Ascending aorta (tissue), 2 donors: ENCODE measurements around the gene ICA1L. TPM values are rescaled to one million over a fixed set of nuclear protein-coding genes. Genes with fewer than 3 reads are reported as not detected.

Experiments
- DNase-seq, 2 donors: peaks; one replicate each; pipeline ENCODE4 v3.0.0-alpha.2; 2019; ENCODE audit warnings: low spot score in 2 of 2
- H3K27ac ChIP-seq, 2 donors: fragments of 200-600 bp; sonication (generic); one replicate each; pipeline ENCODE4 v1.5.1; 2016 to 2017; ENCODE audit warnings: mild to moderate bottlenecking in 1 of 2
- H3K27me3 ChIP-seq: fragments of 200-600 bp; sonication (generic); one replicate; pipeline ENCODE4 v1.5.1; 2017
- H3K36me3 ChIP-seq, 2 donors: fragments of 200-600 bp; sonication (generic); one replicate each; pipeline ENCODE4 v1.5.1; 2016
- H3K4me1 ChIP-seq, 2 donors: fragments of 200-600 bp; sonication (generic); one replicate each; pipeline ENCODE4 v1.5.1; 2016 to 2017; ENCODE audit warnings: mild to moderate bottlenecking in 1 of 2
- H3K4me3 ChIP-seq, 2 donors: fragments of 200-600 bp; sonication (generic); one replicate each; pipeline ENCODE4 v1.5.1; 2016 to 2017; ENCODE audit warnings: mild to moderate bottlenecking in 1 of 2
- H3K9me3 ChIP-seq, 2 donors: fragments of 200-600 bp; sonication (generic); one replicate each; pipeline ENCODE4 v1.5.1; 2016
- CTCF ChIP-seq, 3 experiments: fragments of 200-600 bp in 2 of 3; fragments of 450-650 bp in 1 of 3; sonication (generic) in 2 of 3; IDR thresholded peaks; one replicate each; pipeline ENCODE4 v1.5.1; 2016 to 2019; ENCODE audit warnings: antibody characterized with exemption in 3 of 3, mild to moderate bottlenecking in 1 of 3, moderate library complexity in 1 of 3
- intact Hi-C: fragments of 100-400 bp; cut with DNase I; formaldehyde crosslinking; loops from one replicate; pipeline ENCODE4 v1.15.1; 2023
- total RNA-seq: library from RNA; depleted of rRNA; stranded (reverse); fragments of >200 nt; gene quantifications from one replicate; pipeline ENCODE4 v1.1.0, GENCODE V29; 2016

ICA1L gene
- total RNA-seq, 1 donor from 2014 or later, result 0.43 TPM

- intact Hi-C loops, result no loop called here
- peaks cover 1 to 10% of the 10 kb centered on the region in 2 donors for H3K36me3 ChIP-seq
- H3K9me3 ChIP-seq, result no peaks in the 10 kb centered on the region
- no peak overlapping the region for H3K27ac ChIP-seq
- H3K4me1 ChIP-seq, result no peaks in the 10 kb centered on the region
- TF ChIP-seq CTCF (IDR thresholded peaks at IDR 0.05), result no peak
- no peaks in the 10 kb centered on the region for H3K27me3 ChIP-seq
- no peak for DNase-seq
- H3K4me3 ChIP-seq, result no peak overlapping the region
Observed at GRCh38 chr2:202764991-202765390, 106.6 kb downstream of the ICA1L start.

GRCh38 chr2:202763916-202764315 lies 107.7 kb downstream of the ICA1L start:
- peaks cover 6 to 18% of the 10 kb centered on the region in 2 donors for H3K36me3 ChIP-seq
- no peaks in the 10 kb centered on the region for H3K9me3 ChIP-seq
- H3K4me3 ChIP-seq, result no peak overlapping the region
- H3K4me1 ChIP-seq, result no peaks in the 10 kb centered on the region
- DNase-seq, result no peak
- intact Hi-C loops, result no loop called here
- no peak overlapping the region for H3K27ac ChIP-seq
- no peak for TF ChIP-seq CTCF (IDR thresholded peaks at IDR 0.05)
- H3K27me3 ChIP-seq, result no peaks in the 10 kb centered on the region

- no peak for TF ChIP-seq CTCF (IDR thresholded peaks at IDR 0.05)
- no peaks in the 10 kb centered on the region for H3K4me1 ChIP-seq
- H3K27ac ChIP-seq, result no peak overlapping the region
- peaks cover 6 to 24% of the 10 kb centered on the region in 2 donors for H3K36me3 ChIP-seq
- no peak for DNase-seq
- intact Hi-C loops, result no loop called here
- no peak overlapping the region for H3K4me3 ChIP-seq
- no peaks in the 10 kb centered on the region for H3K9me3 ChIP-seq
- no peaks in the 10 kb centered on the region for H3K27me3 ChIP-seq
Observed at GRCh38 chr2:202762556-202762955, 109.0 kb downstream of the ICA1L start.

- H3K4me3 ChIP-seq, result no peak overlapping the region
- peaks cover 6 to 35% of the 10 kb centered on the region in 2 donors for H3K36me3 ChIP-seq
- H3K9me3 ChIP-seq, result no peaks in the 10 kb centered on the region
- no peaks in the 10 kb centered on the region for H3K4me1 ChIP-seq
- H3K27ac ChIP-seq, result no peak overlapping the region
- no peaks in the 10 kb centered on the region for H3K27me3 ChIP-seq
- no peak for DNase-seq
- intact Hi-C loops, result no loop called here
- TF ChIP-seq CTCF (IDR thresholded peaks at IDR 0.05), result no peak
Observed at GRCh38 chr2:202760848-202761247, 110.7 kb downstream of the ICA1L start.

GRCh38 chr2:202758604-202759003 lies 113.0 kb downstream of the ICA1L start:
- Histone ChIP-seq H3K27me3 (no peaks in the 10 kb centered on the region), H3K4me1 (no peaks in the 10 kb centered on the region), H3K9me3 (no peaks in the 10 kb centered on the region), H3K36me3 (peaks cover 6 to 29% of the 10 kb centered on the region in 2 donors), H3K27ac (no peak overlapping the region), H3K4me3 (no peak overlapping the region)
- intact Hi-C loops, result no loop called here
- TF ChIP-seq CTCF (IDR thresholded peaks at IDR 0.05), result no peak
- DNase-seq, result no peak

- Histone ChIP-seq H3K36me3 (peaks cover 6 to 29% of the 10 kb centered on the region in 2 donors), H3K4me1 (no peaks in the 10 kb centered on the region), H3K27me3 (no peaks in the 10 kb centered on the region), H3K4me3 (no peak overlapping the region), H3K27ac (no peak overlapping the region), H3K9me3 (no peaks in the 10 kb centered on the region)
- no peak for DNase-seq
- no peak for TF ChIP-seq CTCF (IDR thresholded peaks at IDR 0.05)
- intact Hi-C loops, result no loop called here
Observed at GRCh38 chr2:202758128-202758527, 113.4 kb downstream of the ICA1L start.
